Measurements from ENCODE around the gene DOK7.

DNA sequence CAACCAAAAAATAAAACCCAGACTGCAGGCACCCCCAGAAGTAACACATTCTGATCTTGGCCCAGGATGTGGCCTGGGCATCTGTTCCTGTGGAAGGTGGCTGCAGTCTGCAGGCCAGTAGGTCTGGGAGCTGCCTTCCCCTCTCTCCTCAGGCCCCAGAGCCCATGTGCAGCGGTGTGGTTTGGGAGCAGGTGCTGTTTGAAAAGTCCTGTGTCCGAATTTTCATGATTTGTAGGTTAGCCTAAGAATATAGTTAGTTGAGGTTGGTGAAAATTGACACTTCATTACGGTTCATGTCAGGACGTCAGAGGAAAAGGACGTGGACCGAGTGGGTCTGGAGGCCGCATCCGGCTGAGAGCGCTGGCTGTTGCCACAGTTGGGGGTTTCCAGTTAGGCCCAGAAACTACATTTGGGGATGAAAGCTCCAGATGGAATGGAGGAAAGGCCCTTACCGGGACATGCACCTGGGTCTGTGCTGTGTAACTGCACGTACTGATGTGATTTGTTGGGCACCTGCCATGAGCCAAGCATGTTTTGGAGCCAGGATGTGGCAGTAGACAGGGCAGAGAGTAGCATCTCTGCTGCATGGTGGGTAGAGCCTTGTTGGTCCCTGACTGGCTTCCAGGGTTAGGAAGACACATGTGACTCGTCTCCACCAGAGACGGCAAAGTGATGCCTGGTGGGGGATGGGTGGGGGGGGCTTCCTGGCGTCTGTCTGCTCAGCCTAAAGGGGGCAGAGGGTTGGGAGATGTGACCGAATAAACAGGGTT lies 43.1 kb upstream of the DOK7 start:
- TF ChIP-seq CTCF (IDR thresholded peaks at IDR 0.05) (no peak), POLR2A (IDR thresholded peaks at IDR 0.05) (no peak)

All from Peyer's patch (tissue), 4 donors.